HEK293 (cell line): ENCODE measurements around the gene PPHLN1.

Source experiments
- BCL11A ChIP-seq: fragments of 450-650 bp; formaldehyde crosslinking; IDR thresholded peaks from 2 replicates; pipeline ENCODE4 v1.5.1; 2016; ENCODE audit warnings: low read depth, missing biosample characterization, missing genetic modification characterization
- CTCF ChIP-seq: fragments of 450-650 bp; formaldehyde crosslinking; IDR thresholded peaks from 2 replicates; pipeline ENCODE4 v1.5.1; 2016; ENCODE audit warnings: missing biosample characterization, missing genetic modification characterization
- GLI4 ChIP-seq: fragments of 450-650 bp; formaldehyde crosslinking; IDR thresholded peaks from 2 replicates; pipeline ENCODE4 v1.5.1; 2016; ENCODE audit warnings: missing biosample characterization, missing genetic modification characterization
- KLF8 ChIP-seq: fragments of 450-650 bp; formaldehyde crosslinking; IDR thresholded peaks from 2 replicates; pipeline ENCODE4 v1.5.1; 2016; ENCODE audit warnings: missing biosample characterization, missing genetic modification characterization
- OSR2 ChIP-seq: fragments of 450-650 bp; formaldehyde crosslinking; IDR thresholded peaks from 2 replicates; pipeline ENCODE4 v1.5.1; 2016; ENCODE audit warnings: missing biosample characterization, missing genetic modification characterization
- REST ChIP-seq: fragments of 450-650 bp; formaldehyde crosslinking; IDR thresholded peaks from 2 replicates; pipeline ENCODE4 v1.5.1; 2016; ENCODE audit warnings: missing biosample characterization, missing genetic modification characterization
- TCF7L2 ChIP-seq: IDR thresholded peaks from 2 replicates; pipeline ENCODE4 v1.6.1; 2011; ENCODE audit warnings: low read depth, mild to moderate bottlenecking, inconsistent platforms, low read length, moderate library complexity, borderline replicate concordance
- ZBTB26 ChIP-seq: fragments of 450-650 bp; formaldehyde crosslinking; optimal IDR thresholded peaks from 2 replicates; pipeline ENCODE3; 2016; ENCODE audit warnings: missing biosample characterization, mild to moderate bottlenecking, missing genetic modification characterization
- ZNF274 ChIP-seq, 2 experiments: fragments of 200-500 bp in 1 of 2; fragments of 450-650 bp in 1 of 2; sonication (Bioruptor generic) in 1 of 2; formaldehyde crosslinking in 1 of 2; IDR thresholded peaks; 2 replicates each; pipeline versions ENCODE4 v1.5.1 to v1.6.1; 2014 to 2016; ENCODE audit warnings: borderline replicate concordance in 1 of 2, inconsistent platforms in 1 of 2, low read length in 1 of 2, missing biosample characterization in 1 of 2, missing genetic modification characterization in 1 of 2
- ZNF280D ChIP-seq: fragments of 450-650 bp; formaldehyde crosslinking; IDR thresholded peaks from 2 replicates; pipeline ENCODE4 v1.5.1; 2016; ENCODE audit warnings: missing biosample characterization, missing genetic modification characterization
- ZNF626 ChIP-seq: fragments of 450-650 bp; sonication (Bioruptor Pico); formaldehyde crosslinking; IDR thresholded peaks from 2 replicates; pipeline ENCODE4 v1.5.1; 2018; ENCODE audit warnings: missing biosample characterization, missing genetic modification characterization, inconsistent platforms
- ZXDB ChIP-seq: fragments of 450-650 bp; formaldehyde crosslinking; IDR thresholded peaks from 2 replicates; pipeline ENCODE4 v1.5.1; 2016; ENCODE audit warnings: missing biosample characterization, missing genetic modification characterization

- no peak for TF ChIP-seq BCL11A
- no peak for TF ChIP-seq OSR2 (tag by site-specific recombination)
- TF ChIP-seq REST (tag by site-specific recombination), result no peak
- no peak for TF ChIP-seq CTCF (tag by site-specific recombination)
- no peak for TF ChIP-seq ZBTB26 (tag by site-specific recombination)
- TF ChIP-seq ZNF626 (tag by site-specific recombination), result no peak
- TF ChIP-seq TCF7L2, result no peak
- TF ChIP-seq ZNF280D (tag by site-specific recombination), result no peak
- TF ChIP-seq KLF8, result no peak
- no peak for TF ChIP-seq ZNF274 (IDR thresholded peaks at IDR 0.05; ENCODE audit: low read length)
- no peak for TF ChIP-seq ZNF274 (tag by site-specific recombination; IDR thresholded peaks at IDR 0.05; ENCODE audit: borderline replicate concordance)
- TF ChIP-seq GLI4 (tag by site-specific recombination), result no peak
- no peak for TF ChIP-seq ZXDB (tag by site-specific recombination)
These were observed 3.4 kb upstream of the PPHLN1 start for GRCh38 chr12:42322567-42322966.
